HG02943 (cell line): ENCODE results near the gene TRAIP.
"Not testable (repeated sequence)": the region's sequence is repeated elsewhere in the genome, so short reads cannot be mapped to it uniquely, and the experiment has no call there.

Source experiments
- ATAC-seq: cut with Tn5 transposase; IDR thresholded peaks from one replicate; pipeline ENCODE4 v1.9.1; 2021; ENCODE audit warnings: mild to moderate bottlenecking, low read depth, moderate library complexity; ENCODE audit not compliant: unreplicated experiment

The TRAIP gene, protein sequence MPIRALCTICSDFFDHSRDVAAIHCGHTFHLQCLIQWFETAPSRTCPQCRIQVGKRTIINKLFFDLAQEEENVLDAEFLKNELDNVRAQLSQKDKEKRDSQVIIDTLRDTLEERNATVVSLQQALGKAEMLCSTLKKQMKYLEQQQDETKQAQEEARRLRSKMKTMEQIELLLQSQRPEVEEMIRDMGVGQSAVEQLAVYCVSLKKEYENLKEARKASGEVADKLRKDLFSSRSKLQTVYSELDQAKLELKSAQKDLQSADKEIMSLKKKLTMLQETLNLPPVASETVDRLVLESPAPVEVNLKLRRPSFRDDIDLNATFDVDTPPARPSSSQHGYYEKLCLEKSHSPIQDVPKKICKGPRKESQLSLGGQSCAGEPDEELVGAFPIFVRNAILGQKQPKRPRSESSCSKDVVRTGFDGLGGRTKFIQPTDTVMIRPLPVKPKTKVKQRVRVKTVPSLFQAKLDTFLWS

GRCh38 chr3:49856181-49857005, at the start of gene TRAIP:
Gene TRAIP, minus strand, starts transcription at chr3:49856564. Its CDS starts 111 bp downstream, at chr3:49856453.
- peak; percentile 77 for ATAC-seq

GRCh38 chr3:49904448-49904847, 48.1 kb upstream of the TRAIP start:
- not testable (repeated sequence) for ATAC-seq

DNA sequence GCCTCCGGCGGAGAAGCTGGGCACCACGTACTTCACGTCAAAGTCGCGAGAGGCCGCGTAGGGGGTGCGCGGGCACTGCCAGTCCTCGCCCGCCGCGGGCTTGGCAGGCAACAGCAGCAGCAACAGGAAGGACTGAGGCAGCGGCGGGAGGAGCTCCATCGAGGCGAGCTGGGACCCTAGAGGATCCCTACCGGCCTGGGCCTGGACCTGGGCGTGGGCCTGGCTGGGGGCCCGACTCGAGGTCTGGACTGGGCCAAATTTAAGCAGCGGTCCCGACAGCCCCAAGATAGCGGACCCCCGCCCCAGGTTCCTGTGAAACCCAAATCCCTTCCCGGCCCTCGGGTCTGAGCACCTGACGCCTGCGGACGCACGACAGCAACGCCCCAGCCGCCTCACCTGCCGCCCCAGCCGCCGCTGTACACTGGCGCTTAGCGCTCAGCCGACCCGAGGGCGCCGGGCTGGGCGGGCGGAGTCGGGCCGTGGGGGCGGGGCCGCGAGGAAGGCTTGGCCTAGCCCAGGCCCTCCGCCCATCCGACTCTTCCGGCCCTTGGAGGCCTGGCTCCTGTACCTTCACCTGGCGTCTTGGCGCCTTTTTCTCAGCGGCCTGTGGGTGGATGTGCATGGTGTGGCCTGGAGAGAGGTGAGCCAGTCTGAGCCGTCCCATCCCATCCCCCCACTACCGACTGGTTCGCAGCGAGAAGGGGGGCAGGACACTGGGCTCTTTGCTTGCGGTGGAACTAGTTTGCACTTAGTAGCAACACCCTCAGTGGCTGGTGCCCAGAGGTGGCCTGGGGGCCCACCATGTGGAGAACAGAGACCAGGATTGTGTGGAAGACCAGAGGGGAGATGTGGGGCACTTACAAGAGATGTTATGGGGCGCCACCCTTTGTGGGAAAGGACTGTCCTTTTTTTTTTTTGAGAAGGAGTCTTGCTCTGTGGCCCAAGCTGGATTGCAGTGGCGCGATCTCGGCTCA, 47.4 kb upstream of the TRAIP start, which contains the start of gene MST1R:
Gene MST1R (minus strand): TSS at position 423 of the 974 bp plus-strand sequence. CDS start 264 bp downstream, at position 159.
- peak; percentile 57 for ATAC-seq

DNA sequence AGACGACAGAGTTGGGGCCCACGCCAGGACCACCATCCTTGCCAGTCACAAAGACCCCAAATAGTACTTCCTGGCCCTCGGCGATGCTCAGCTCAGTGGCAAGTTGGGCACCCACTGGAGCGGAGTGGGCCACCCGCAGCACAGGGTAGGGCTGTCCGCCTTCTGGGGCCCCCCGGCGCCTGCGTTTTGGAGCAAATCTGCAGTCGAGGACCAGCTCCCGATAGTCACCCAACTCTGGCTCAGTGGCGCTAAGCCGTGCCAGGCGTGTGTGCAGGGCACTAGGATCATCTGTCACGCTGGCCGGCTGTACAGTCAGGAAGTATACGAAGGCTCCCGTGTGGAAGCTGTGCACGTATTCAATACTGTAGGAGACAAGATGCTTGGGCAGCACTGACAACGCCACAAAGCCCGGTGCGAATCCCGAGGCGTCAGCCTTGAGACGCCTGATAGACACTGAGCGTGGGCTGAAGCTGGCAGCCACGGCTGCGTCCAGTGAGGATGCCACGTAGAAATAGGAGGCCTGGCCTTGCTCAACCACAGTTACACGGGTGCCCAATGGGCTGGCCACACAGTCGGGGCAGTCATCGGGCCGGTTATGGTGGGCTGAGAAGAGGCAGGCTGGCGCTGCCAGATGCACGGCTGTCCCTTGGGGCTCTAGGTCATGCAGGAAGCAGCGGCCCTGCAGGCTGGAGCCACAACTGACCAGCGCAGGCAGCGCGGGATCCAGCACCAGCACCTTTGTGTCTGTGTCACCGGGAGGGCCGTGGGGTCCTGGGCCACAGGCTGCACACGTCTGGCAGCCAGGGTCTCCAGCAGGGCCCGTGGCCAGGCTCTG, 46.4 kb upstream of the TRAIP start:
- ATAC-seq = no peak

- ATAC-seq = no peak
These were observed 45.3 kb upstream of the TRAIP start for GRCh38 chr3:49901366-49902339.

- ATAC-seq = no peak
These were observed 44.3 kb upstream of the TRAIP start for GRCh38 chr3:49900491-49901153.

DNA sequence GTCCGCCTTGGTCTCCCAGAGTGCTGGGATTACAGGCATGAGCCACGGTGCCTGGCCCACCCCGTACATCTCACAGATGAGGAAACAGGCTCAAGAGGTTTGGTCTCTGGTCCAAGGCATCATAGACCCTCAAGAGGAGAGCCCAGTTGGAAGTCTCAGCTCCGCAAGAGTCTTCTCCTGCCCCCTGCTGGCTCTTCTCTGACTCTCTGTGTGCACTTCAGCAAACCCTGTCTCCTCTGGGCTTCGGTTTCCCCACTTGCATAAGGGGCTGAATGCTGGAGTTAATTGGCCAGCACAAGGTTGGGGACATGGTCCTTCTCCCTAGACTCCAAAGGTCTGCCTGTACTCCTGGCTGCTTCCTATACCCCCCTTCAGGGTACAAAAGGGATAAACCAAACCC, 43.5 kb upstream of the TRAIP start:
- no peak for ATAC-seq

DNA sequence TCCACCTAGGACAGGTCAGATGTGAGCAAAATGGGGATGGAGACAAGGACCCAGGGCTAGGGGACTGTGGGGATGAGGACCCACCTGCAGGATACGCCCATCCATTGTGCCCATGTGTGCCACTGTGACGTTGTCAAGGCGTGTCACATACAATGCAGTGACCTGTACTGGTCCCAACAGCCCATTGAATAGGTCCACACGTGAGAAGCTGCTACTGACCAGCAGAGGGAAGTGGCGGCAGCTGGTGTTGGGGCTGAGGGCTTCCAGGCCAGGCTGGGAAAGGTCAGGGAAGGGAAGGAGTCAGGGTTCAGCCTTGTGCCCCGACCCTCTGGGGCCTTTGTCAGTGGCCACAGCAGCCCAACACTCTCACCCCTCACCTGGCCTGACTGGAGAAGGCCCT, 42.6 kb upstream of the TRAIP start:
- ATAC-seq = no peak

DNA sequence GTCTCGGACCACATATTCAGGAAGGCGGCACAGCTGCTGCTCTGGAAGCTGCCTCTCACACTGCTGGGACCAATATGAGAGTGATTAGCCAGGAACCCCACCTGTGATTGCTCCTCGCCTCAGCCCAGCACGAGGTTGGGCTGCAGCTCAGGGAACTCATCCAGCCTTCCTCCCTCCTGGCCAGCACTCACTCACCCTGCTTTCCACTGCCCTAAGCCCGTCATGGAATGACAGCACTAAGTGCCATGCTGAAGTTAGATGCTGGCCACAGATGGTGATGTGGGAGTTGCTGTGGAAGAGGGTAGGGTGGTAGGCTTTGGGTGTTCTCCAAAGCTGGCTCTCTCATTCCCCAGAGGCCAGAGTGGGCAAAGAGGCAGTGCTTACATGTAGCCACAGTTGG, 40.0 kb upstream of the TRAIP start:
- no peak for ATAC-seq

DNA sequence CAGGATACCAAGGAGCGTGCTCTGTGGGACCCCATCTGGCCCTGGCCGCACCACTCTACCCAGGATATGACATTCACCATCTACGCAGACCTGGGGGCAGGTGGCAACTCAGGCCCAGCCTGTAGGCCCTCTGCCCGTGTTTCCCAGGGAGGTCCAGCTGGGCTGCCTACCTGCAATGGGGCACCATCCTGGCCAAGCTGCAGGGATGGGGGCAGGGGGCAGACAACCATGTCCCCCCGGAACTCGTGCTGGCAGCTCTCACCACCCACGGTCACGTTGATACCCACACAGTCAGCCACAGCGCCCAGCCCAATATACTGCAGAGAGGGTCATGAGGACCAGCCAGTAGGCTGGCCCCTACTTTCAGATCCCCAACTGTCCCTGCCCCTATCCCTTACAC, 39.4 kb upstream of the TRAIP start:
- no peak for ATAC-seq

GRCh38 chr3:49889296-49889695, 32.9 kb upstream of the TRAIP start:
- ATAC-seq = no peak

- no peak for ATAC-seq
These were observed 30.5 kb upstream of the TRAIP start for GRCh38 chr3:49886922-49887265.

DNA sequence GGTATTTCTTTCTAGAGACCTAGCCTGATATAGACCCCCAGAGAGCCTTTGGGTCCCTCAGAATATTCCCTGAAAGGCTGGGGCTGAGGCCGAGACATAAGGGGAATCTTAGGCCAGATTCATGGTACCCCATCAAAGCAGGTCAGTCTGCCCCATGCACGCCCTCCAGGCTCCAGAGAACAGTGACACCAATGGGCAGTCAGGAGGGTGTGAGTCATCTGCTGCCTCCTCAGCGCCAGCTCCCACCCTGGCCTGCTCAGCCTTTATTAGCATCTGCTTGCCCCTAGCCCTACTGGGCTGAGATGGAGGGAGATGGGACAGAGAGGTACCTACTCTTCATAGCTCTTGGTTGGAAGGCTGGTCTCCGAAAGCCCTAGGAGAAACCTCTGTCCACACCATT, 27.6 kb upstream of the TRAIP start:
- ATAC-seq = no peak

DNA sequence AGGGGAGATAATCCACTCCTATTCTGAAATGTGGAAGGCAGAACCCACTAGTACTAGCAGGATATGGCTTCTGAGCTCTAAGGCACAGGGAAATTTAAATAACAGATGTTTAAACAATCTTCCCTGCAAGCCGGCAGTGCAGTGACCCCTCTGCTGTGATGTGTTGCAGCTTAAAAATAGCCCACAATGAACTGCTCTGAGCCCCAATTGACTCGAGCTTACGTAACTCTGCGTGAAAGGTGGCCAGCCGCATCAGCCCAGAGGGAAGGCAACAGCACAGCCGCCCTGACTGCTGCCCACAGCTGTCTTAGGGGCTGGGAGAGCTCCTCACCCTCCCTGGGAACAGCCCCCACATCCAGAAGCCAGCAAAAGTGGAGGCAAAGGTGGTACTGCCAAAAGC, 25.8 kb upstream of the TRAIP start:
- no peak for ATAC-seq

GRCh38 chr3:49880581-49881315, 24.4 kb upstream of the TRAIP start:
- ATAC-seq = no peak

DNA sequence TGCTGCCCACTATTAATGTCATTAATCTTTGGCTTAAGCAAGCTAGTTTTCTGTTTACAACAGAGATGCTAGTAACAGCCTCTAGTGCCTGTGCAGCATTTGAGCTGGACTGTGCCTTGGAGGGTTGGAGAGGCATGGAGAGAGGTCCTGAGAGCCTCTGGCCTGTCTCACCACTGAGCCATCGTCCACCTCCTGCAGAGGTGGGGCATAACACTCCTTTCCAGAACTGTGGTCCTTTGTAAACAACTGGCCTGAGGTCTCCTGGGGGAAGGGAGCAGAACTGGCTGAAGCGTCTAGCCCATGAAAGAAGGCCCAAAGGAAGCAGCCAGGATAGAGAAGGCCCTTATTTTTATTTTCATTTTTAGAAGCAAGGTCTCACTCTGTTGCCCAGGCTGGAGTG, 23.4 kb upstream of the TRAIP start:
- no peak for ATAC-seq

- no peak for ATAC-seq
These were observed 22.3 kb upstream of the TRAIP start for GRCh38 chr3:49878686-49879085.
